Tibial artery (tissue), 4 donors: Measurements from ENCODE around the gene IDH3B.

Source experiments
- DNase-seq, 2 donors: peaks; one replicate each; pipeline ENCODE4 v3.0.0-alpha.2; 2019
- H3K27ac ChIP-seq, 2 donors: fragments of 200-600 bp; sonication (generic) in 1 of 2; 1 replicate in 1 of 2; 2 replicates in 1 of 2; pipeline ENCODE4 v1.5.1; 2018 to 2019; ENCODE audit warnings: mild to moderate bottlenecking in 1 of 2
- H3K27me3 ChIP-seq, 2 donors: fragments of 200-600 bp; sonication (generic) in 1 of 2; one replicate each; pipeline versions ENCODE4 v1.5.1 to v1.6.0; 2016 to 2019
- H3K36me3 ChIP-seq, 3 donors: fragments of 200-600 bp; sonication (generic) in 2 of 3; one replicate each; pipeline ENCODE4 v1.5.1; 2016 to 2019; ENCODE audit warnings: mild to moderate bottlenecking in 2 of 3
- H3K4me1 ChIP-seq, 4 donors: fragments of 200-600 bp; sonication (generic) in 2 of 4; 1 replicate in 3 of 4; 2 replicates in 1 of 4; pipeline ENCODE4 v1.5.1; 2016 to 2019
- H3K4me3 ChIP-seq, 2 donors: fragments of 200-600 bp; sonication (generic) in 1 of 2; 1 replicate in 1 of 2; 2 replicates in 1 of 2; pipeline ENCODE4 v1.5.1; 2018 to 2019; ENCODE audit warnings: mild to moderate bottlenecking in 2 of 2
- H3K9me3 ChIP-seq, 3 donors: fragments of 200-600 bp; sonication (generic) in 1 of 3; one replicate each; pipeline ENCODE4 v1.5.1; 2016 to 2019
- intact Hi-C: fragments of 100-400 bp; cut with DNase I; formaldehyde crosslinking; loops from one replicate; pipeline ENCODE4 v1.15.0; 2023; ENCODE audit warnings: low total_unique reads
- TF ChIP-seq, protein P1 (sequence below), 2 experiments: fragments of 200-600 bp in 1 of 2; fragments of 450-650 bp in 1 of 2; IDR thresholded peaks; one replicate each; pipeline ENCODE4 v1.5.1; 2017 to 2019; ENCODE audit warnings: antibody characterized with exemption in 2 of 2, mild to moderate bottlenecking in 1 of 2, moderate library complexity in 1 of 2

IDH3B gene

DNA sequence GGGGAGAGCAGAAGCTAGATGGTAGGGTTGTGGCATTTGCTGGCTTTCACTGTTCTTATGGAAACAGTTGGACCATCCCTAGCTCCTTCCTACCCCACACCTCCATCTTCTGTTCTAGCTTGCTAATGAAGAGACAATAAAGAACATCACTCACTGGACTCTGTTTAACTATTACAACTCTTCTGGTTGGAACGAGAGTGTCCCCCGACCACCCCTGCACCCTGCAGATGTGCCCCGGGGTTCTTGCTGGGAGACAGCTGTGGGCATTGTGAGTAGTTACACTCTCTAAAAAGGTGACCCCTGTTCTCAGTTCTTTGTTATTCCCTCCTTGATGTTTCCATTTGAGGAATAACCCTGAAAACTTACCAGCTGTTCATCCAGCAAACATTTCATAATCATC is 51.9 kb downstream of the IDH3B start:
- Histone ChIP-seq H3K36me3 (no peaks in the 10 kb centered on the region), H3K9me3 (peaks cover 0 to 5% (median 0%) of the 10 kb centered on the region in 3 donors), H3K4me3 (no peak overlapping the region), H3K27me3 (peaks cover 0 to 8% of the 10 kb centered on the region in 2 donors), H3K27ac (no peak overlapping the region), H3K4me1 (no peaks in the 10 kb centered on the region)
- intact Hi-C loops: no loop called here
- TF ChIP-seq, protein P1, sequence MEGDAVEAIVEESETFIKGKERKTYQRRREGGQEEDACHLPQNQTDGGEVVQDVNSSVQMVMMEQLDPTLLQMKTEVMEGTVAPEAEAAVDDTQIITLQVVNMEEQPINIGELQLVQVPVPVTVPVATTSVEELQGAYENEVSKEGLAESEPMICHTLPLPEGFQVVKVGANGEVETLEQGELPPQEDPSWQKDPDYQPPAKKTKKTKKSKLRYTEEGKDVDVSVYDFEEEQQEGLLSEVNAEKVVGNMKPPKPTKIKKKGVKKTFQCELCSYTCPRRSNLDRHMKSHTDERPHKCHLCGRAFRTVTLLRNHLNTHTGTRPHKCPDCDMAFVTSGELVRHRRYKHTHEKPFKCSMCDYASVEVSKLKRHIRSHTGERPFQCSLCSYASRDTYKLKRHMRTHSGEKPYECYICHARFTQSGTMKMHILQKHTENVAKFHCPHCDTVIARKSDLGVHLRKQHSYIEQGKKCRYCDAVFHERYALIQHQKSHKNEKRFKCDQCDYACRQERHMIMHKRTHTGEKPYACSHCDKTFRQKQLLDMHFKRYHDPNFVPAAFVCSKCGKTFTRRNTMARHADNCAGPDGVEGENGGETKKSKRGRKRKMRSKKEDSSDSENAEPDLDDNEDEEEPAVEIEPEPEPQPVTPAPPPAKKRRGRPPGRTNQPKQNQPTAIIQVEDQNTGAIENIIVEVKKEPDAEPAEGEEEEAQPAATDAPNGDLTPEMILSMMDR (IDR thresholded peaks at IDR 0.05): no peak
- no peak for DNase-seq

DNA sequence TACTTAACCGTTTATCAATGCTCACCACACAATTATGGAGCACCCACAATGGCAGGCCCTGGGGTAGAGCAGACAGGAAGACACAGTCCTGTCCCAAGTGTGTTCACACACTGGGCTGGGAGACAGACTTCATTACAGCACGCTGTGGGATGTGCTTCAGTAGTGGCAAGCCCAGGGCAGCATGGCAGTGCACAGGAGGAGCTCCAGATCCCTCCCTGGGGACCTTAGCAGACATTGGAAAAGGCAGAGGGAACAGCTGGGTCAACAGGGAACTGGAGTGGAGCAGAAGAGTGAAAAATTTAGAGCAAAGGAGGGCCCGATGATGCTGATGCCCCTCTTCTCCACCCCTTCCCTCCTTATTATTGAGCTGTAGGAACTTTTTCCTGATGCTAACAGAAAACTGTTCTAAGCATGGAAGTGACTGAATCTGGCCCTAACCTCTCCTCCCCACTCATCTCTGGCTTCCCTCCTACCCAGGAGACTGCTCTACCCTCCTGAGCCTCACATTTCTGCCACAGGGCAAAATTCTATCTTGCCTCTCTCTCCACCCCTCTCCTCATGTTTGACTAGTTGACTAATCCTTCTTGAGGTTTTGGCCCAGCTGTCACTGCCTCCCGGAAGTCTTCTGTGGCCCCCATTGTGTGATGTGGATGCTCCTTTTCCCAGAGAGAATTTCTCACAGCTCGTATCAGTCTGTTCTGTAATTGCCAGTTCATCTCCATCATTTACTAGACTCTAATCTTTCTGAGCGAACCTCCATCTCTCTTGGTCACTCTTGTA is 52.9 kb downstream of the IDH3B start:
- no peaks in the 10 kb centered on the region for H3K4me1 ChIP-seq
- H3K27me3 ChIP-seq: peaks cover 0 to 8% of the 10 kb centered on the region in 2 donors
- no peak overlapping the region for H3K27ac ChIP-seq
- peaks cover 0 to 8% (median 3%) of the 10 kb centered on the region in 3 donors for H3K9me3 ChIP-seq
- intact Hi-C loops: no loop called here
- DNase-seq: no peak
- no peaks in the 10 kb centered on the region for H3K36me3 ChIP-seq
- H3K4me3 ChIP-seq: no peak overlapping the region
- TF ChIP-seq, protein P1 (IDR thresholded peaks at IDR 0.05): no peak

DNA sequence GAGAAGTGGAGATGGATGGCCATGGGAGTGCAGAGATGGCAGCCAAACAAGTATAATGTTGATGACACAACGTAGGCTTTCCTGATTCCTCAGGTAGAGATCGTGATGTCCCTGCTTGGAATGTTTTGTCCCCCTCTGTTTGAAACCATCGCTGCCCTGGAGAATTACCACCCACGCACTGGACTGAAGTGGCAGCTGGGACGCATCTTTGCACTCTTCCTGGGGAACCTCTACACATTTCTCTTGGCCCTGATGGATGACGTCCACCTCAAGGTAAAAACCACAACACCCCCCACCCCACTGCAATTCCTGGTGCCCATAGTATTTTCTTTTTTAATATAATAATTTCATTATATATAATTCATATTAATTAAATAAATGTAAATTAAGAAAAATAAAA is 53.7 kb downstream of the IDH3B start:
- TF ChIP-seq, protein P1 (IDR thresholded peaks at IDR 0.05): no peak
- Histone ChIP-seq H3K9me3 (peaks cover 0 to 8% (median 4%) of the 10 kb centered on the region in 3 donors), H3K27ac (no peak overlapping the region), H3K27me3 (peaks cover 0 to 8% of the 10 kb centered on the region in 2 donors), H3K36me3 (no peaks in the 10 kb centered on the region), H3K4me1 (no peaks in the 10 kb centered on the region), H3K4me3 (no peak overlapping the region)
- DNase-seq: no peak
- intact Hi-C loops: no loop called here
